OCI-LY1 (cell line): ENCODE results near the gene RP9.

Experiments used
- EZH2 ChIP-seq: fragments of 200-600 bp; sonication (generic), shearing (Covaris generic); IDR thresholded peaks from 2 replicates; pipeline ENCODE4 v1.8.0; 2017; ENCODE audit warnings: borderline replicate concordance, mixed run types, mild to moderate bottlenecking, antibody characterized with exemption, low read length, moderate library complexity, mixed read lengths
- TF ChIP-seq, protein P1 (sequence below): fragments of 200-600 bp; sonication (generic), shearing (Covaris generic); IDR thresholded peaks from 2 replicates; pipeline ENCODE4 v1.5.1; 2017; ENCODE audit warnings: mild to moderate bottlenecking, antibody characterized with exemption, low read length, moderate library complexity, mixed read lengths

DNA sequence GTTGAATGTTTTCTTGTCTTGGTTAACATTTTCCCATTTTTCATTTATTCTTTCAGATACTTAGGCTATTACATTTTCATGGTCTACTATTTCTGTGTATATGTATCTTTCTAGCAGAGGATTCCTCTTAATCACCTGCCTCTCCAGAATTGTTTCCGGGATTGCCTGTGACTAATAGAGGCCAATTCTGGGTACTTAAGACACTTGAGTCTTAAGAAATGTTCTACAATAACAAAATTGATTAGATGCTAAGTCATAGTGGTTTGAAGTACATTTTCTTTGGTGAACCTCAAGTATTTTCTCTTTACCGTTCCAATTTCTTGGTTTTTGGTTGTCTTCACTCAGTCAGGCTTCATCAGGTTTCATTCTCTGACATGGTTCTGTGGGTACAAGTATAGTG lies 46.6 kb upstream of the RP9 start:
- TF ChIP-seq, protein P1, sequence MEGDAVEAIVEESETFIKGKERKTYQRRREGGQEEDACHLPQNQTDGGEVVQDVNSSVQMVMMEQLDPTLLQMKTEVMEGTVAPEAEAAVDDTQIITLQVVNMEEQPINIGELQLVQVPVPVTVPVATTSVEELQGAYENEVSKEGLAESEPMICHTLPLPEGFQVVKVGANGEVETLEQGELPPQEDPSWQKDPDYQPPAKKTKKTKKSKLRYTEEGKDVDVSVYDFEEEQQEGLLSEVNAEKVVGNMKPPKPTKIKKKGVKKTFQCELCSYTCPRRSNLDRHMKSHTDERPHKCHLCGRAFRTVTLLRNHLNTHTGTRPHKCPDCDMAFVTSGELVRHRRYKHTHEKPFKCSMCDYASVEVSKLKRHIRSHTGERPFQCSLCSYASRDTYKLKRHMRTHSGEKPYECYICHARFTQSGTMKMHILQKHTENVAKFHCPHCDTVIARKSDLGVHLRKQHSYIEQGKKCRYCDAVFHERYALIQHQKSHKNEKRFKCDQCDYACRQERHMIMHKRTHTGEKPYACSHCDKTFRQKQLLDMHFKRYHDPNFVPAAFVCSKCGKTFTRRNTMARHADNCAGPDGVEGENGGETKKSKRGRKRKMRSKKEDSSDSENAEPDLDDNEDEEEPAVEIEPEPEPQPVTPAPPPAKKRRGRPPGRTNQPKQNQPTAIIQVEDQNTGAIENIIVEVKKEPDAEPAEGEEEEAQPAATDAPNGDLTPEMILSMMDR, result no peak
- no peak for TF ChIP-seq EZH2
